Hepatocyte (in vitro differentiated cells): ENCODE results near the gene MANSC4.

Experiments used
- CTCF ChIP-seq: fragments of 200-600 bp; sonication (generic); IDR thresholded peaks from 2 replicates; pipeline ENCODE4 v1.5.1; 2016; ENCODE audit warnings: antibody characterized with exemption, mild to moderate bottlenecking; ENCODE audit not compliant: poor library complexity
- EZH2 ChIP-seq: fragments of 200-600 bp; sonication (generic); IDR thresholded peaks from 2 replicates; pipeline ENCODE4 v1.6.1; 2016; ENCODE audit warnings: antibody characterized with exemption, mild to moderate bottlenecking, borderline replicate concordance

- no peak for TF ChIP-seq CTCF
- no peak for TF ChIP-seq EZH2
These were observed 21.6 kb upstream of the MANSC4 start for GRCh38 chr12:27801630-27802029.
